Thyroid gland (tissue), 4 donors: ENCODE measurements around the gene ANKRD13B. TPM values are rescaled to one million over a fixed set of nuclear protein-coding genes. Genes with fewer than 3 reads are reported as not detected.

Source experiments
- DNase-seq, 2 donors: peaks; one replicate each; pipeline ENCODE4 v3.0.0-alpha.2; 2019
- H3K27ac ChIP-seq, 3 donors: fragments of 200-600 bp; sonication (generic); 1 replicate in 2 of 3; 2 replicates in 1 of 3; pipeline ENCODE4 v1.5.1; 2016 to 2019; ENCODE audit warnings: mild to moderate bottlenecking in 1 of 3, moderate library complexity in 1 of 3
- H3K27me3 ChIP-seq: fragments of 200-600 bp; sonication (generic); one replicate; pipeline ENCODE4 v1.5.1; 2019
- H3K36me3 ChIP-seq, 2 donors: fragments of 200-600 bp; sonication (generic); one replicate each; pipeline ENCODE4 v1.5.1; 2016 to 2019
- H3K4me1 ChIP-seq, 2 donors: fragments of 200-600 bp; sonication (generic); one replicate each; pipeline ENCODE4 v1.5.1; 2017 to 2019
- H3K4me3 ChIP-seq, 3 donors: fragments of 200-600 bp; sonication (generic); replicated peaks in 1 of 3; 1 replicate in 2 of 3; 2 replicates in 1 of 3; pipeline ENCODE4 v1.5.1; 2016; ENCODE audit warnings: mild to moderate bottlenecking in 1 of 3
- H3K9me3 ChIP-seq: fragments of 200-600 bp; sonication (generic); one replicate; pipeline ENCODE4 v1.5.1; 2017
- CTCF ChIP-seq, 6 experiments: fragments of 200-600 bp in 3 of 6; fragments of 450-650 bp in 3 of 6; sonication (generic) in 3 of 6; IDR thresholded peaks; one replicate each; pipeline ENCODE4 v1.5.1; 2016 to 2019; ENCODE audit warnings: antibody characterized with exemption in 6 of 6, mild to moderate bottlenecking in 2 of 6, inconsistent platforms in 1 of 6, moderate library complexity in 1 of 6
- POLR2A ChIP-seq, 2 donors: fragments of 450-650 bp; IDR thresholded peaks; one replicate each; pipeline ENCODE4 v1.6.1; 2017; ENCODE audit warnings: antibody characterized with exemption in 2 of 2, mild to moderate bottlenecking in 2 of 2, moderate library complexity in 1 of 2
- WGBS, 2 donors: methylation state at CpG; one replicate each; pipeline ENCODE4 v1.1.5; 2017; 5-methylcytosine and 5-hydroxymethylcytosine counted together
- intact Hi-C: fragments of 100-400 bp; cut with DNase I; formaldehyde crosslinking; loops from one replicate; pipeline ENCODE4 v1.15.1; 2023
- total RNA-seq, 4 donors: library from RNA; depleted of rRNA; stranded (reverse); fragments of >200 nt; gene quantifications; one replicate each; pipeline ENCODE4 v1.2.3, GENCODE V29; 2016

ANKRD13B gene
- total RNA-seq, 4 donors from 2014 or later: 1.6 to 5.8 (median 3.1) TPM

- DNase-seq: no peak
- Histone ChIP-seq H3K27me3 (no peaks in the 10 kb centered on the region), H3K9me3 (no peaks in the 10 kb centered on the region), H3K4me1 (peaks cover 50 to 89% of the 10 kb centered on the region in 2 donors), H3K4me3 (no peak overlapping the region), H3K36me3 (peaks cover 0 to 13% of the 10 kb centered on the region in 2 donors), H3K27ac (peak overlapping the region; percentile 79 to 90 (median 85))
- intact Hi-C loops: loop anchor here (10.0 kb wide), 1 partner anchor 65 kb away; no protein-coding TSS in a partner anchor
- 60 to 69% methylated on average over 2 of the region's 2 CpGs for WGBS, 2 donors
- TF ChIP-seq POLR2A (IDR thresholded peaks at IDR 0.05) (no peak), CTCF (IDR thresholded peaks at IDR 0.05) (no peak)
These were observed 36.9 kb downstream of the ANKRD13B start for GRCh38 chr17:29629839-29630238.

GRCh38 chr17:29630630-29631193, 37.8 kb downstream of the ANKRD13B start:
- no peaks in the 10 kb centered on the region for H3K27me3 ChIP-seq
- peaks cover 50 to 80% of the 10 kb centered on the region in 2 donors for H3K4me1 ChIP-seq
- H3K4me3 ChIP-seq: no peak overlapping the region
- TF ChIP-seq POLR2A (IDR thresholded peaks at IDR 0.05) (no peak), CTCF (IDR thresholded peaks at IDR 0.05) (no peak)
- H3K36me3 ChIP-seq: peaks cover 3 to 15% of the 10 kb centered on the region in 2 donors
- WGBS, 2 donors: 47 to 56% methylated on average over 6 of the region's 6 CpGs
- H3K27ac ChIP-seq: peak overlapping the region; percentile 33 to 90 (median 85)
- DNase-seq: peak; percentile 64 to 71
- intact Hi-C loops: loop anchor here (10.0 kb wide), 1 partner anchor 64 kb away; no protein-coding TSS in a partner anchor
- no peaks in the 10 kb centered on the region for H3K9me3 ChIP-seq

GRCh38 chr17:29633886-29634285, 41.0 kb downstream of the ANKRD13B start:
- TF ChIP-seq CTCF (IDR thresholded peaks at IDR 0.05) (no peak), POLR2A (IDR thresholded peaks at IDR 0.05) (no peak)
- Histone ChIP-seq H3K4me1 (peaks cover 35 to 50% of the 10 kb centered on the region in 2 donors), H3K27ac (peak overlapping the region in 1 of 3 donors; percentile 85), H3K27me3 (no peaks in the 10 kb centered on the region), H3K9me3 (no peaks in the 10 kb centered on the region), H3K4me3 (no peak overlapping the region), H3K36me3 (peaks cover 13 to 17% of the 10 kb centered on the region in 2 donors)
- DNase-seq: no peak
- 93 to 98% methylated on average over 3 of the region's 3 CpGs for WGBS, 2 donors
- intact Hi-C loops: loop anchor here (10.0 kb wide), 1 partner anchor 61 kb away; no protein-coding TSS in a partner anchor

- peak overlapping the region; percentile 88 to 96 (median 90) for H3K27ac ChIP-seq
- peaks cover 4 to 13% of the 10 kb centered on the region in 2 donors for H3K36me3 ChIP-seq
- H3K27me3 ChIP-seq: no peaks in the 10 kb centered on the region
- intact Hi-C loops: no loop called here
- TF ChIP-seq CTCF (IDR thresholded peaks at IDR 0.05) (no peak), POLR2A (IDR thresholded peaks at IDR 0.05) (no peak)
- no peak for DNase-seq
- H3K9me3 ChIP-seq: no peaks in the 10 kb centered on the region
- WGBS, 2 donors: 50 to 61% methylated on average over 2 of the region's 2 CpGs
- H3K4me3 ChIP-seq: no peak overlapping the region
- peaks cover 51 to 65% of the 10 kb centered on the region in 2 donors for H3K4me1 ChIP-seq
These were observed 47.5 kb downstream of the ANKRD13B start for GRCh38 chr17:29640413-29640812.

- intact Hi-C loops: no loop called here
- H3K27me3 ChIP-seq: no peaks in the 10 kb centered on the region
- no peak overlapping the region for H3K4me3 ChIP-seq
- TF ChIP-seq CTCF (IDR thresholded peaks at IDR 0.05) (no peak), POLR2A (IDR thresholded peaks at IDR 0.05) (no peak)
- WGBS, 2 donors: 78 to 82% methylated on average over 7 of the region's 7 CpGs
- H3K4me1 ChIP-seq: peaks cover 58 to 72% of the 10 kb centered on the region in 2 donors
- peak overlapping the region; percentile 88 to 96 (median 90) for H3K27ac ChIP-seq
- DNase-seq: no peak
- peaks cover 0 to 6% of the 10 kb centered on the region in 2 donors for H3K36me3 ChIP-seq
- H3K9me3 ChIP-seq: no peaks in the 10 kb centered on the region
These were observed 48.2 kb downstream of the ANKRD13B start for GRCh38 chr17:29640981-29641642.
